NT2/D1 (cell line): ENCODE measurements around the gene ZNF446.

Experiments
- DNase-seq: peaks from one replicate; pipeline ENCODE4 v3.0.0-alpha.2; 2011; ENCODE audit warnings: low read depth, low spot score
- H3K27me3 ChIP-seq: 2 replicates; pipeline ENCODE4 v1.6.0; 2011; ENCODE audit warnings: mild to moderate bottlenecking; ENCODE audit not compliant: insufficient read length, insufficient read depth
- H3K36me3 ChIP-seq: 2 replicates; pipeline ENCODE4 v1.6.1; 2011; ENCODE audit warnings: mild to moderate bottlenecking, low read length, mixed read lengths; ENCODE audit not compliant: insufficient read depth, insufficient read length
- H3K4me1 ChIP-seq: 2 replicates; pipeline ENCODE4 v1.5.1; 2011; ENCODE audit not compliant: insufficient read depth, insufficient read length
- H3K4me3 ChIP-seq: 2 replicates; pipeline ENCODE4 v1.5.1; 2011; ENCODE audit warnings: low read depth; ENCODE audit not compliant: insufficient read length
- H3K9ac ChIP-seq: 2 replicates; pipeline ENCODE4 v1.6.0; 2011; ENCODE audit warnings: low read depth; ENCODE audit not compliant: insufficient read length
- H3K9me3 ChIP-seq: 2 replicates; pipeline ENCODE4 v1.5.1; 2011; ENCODE audit warnings: mild to moderate bottlenecking, low read length; ENCODE audit not compliant: insufficient read depth
- SUZ12 ChIP-seq: IDR thresholded peaks from 2 replicates; pipeline ENCODE4 v1.6.1; 2011; ENCODE audit not compliant: insufficient read length, insufficient read depth; ENCODE audit errors: extremely low read depth
- YY1 ChIP-seq: IDR thresholded peaks from 2 replicates; pipeline ENCODE4 v1.6.1; 2011; ENCODE audit not compliant: insufficient read length, insufficient read depth
- ZNF274 ChIP-seq: IDR thresholded peaks from 2 replicates; pipeline ENCODE4 v1.6.1; 2011; ENCODE audit warnings: mild to moderate bottlenecking, low read depth, low read length

Gene ZNF446

DNA sequence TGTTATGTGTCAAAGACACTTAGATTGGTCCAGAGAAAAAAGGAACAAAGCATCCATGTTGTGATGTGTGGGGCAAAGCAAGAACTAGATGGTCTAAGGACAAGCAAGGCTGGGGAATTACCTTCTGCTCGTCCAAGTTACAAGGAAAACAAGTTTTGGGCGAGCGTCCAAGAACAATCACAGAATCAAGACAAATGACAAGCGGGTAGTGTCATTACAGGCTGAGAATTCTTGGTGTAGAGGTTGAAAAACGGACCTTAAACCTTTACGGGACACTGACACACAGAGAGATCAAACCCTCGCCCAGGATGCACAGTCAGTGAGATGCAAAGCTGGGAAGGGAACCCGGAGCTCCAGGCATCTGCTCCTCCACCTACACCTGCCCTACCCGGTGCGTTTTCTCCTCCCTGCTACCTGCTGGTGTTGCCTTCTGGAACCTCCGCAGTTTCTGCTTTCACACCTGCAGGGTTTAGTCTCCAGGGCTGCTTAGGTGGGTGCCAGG is 25.2 kb upstream of the ZNF446 start:
- Histone ChIP-seq H3K9ac (peak overlapping the region; percentile 56), H3K27me3 (peaks cover 37% of the 10 kb centered on the region), H3K9me3 (peaks cover 30% of the 10 kb centered on the region), H3K36me3 (peaks cover 10% of the 10 kb centered on the region), H3K4me1 (no peaks in the 10 kb centered on the region), H3K4me3 (peak overlapping the region; percentile 70)
- no peak for DNase-seq
- TF ChIP-seq YY1: no peak
- no peak for TF ChIP-seq ZNF274
- no peak for TF ChIP-seq SUZ12

DNA sequence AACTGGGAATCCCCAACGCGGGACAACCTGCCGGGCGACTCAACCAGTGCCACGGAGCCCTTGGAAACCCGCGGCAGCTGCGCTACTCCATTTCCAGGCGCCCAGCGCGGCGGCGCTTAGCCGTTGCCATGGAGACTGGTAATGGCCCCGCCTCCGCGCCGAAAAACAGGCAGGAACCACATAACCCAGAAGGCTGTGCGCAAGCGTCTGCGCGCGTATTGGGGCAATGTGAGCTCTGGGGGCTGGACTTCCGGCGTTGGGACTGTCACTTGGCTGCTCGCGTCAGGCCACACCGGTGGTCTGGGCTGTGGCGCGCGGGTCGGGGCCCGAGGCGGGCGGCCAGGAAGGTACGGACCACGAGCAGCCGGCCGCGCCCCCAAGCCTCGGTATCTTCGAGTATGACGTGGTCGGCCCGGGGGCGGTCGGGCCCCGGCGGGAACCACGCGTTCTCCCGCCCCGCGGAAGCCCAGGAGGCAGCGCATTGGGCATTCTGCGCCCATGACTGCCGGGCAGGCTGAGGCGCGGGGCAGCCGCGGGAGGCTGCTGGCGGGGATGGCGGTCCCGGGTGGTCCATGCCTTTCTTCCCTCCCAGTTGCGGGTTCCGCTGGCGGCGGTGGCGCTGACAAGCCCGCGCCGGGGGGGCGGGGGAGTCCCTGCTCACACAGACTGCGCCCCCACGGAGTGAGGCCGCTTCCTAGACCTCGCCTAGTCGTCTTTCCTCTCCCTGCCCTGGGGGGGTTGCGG is 24.6 kb upstream of the ZNF446 start, which contains the start of gene ZNF324B:
ZNF324B (plus strand) TSS at position 265 of the 744 bp plus-strand sequence. CDS start 2,080 bp downstream, outside the sequence.
- Histone ChIP-seq H3K9ac (peak within 1 kb of the TSS; percentile 82), H3K9me3 (peaks cover 30% of the 10 kb centered on the region), H3K4me1 (no peaks in the 10 kb centered on the region), H3K27me3 (peaks cover 37% of the 10 kb centered on the region), H3K4me3 (peak within 1 kb of the TSS; percentile 70), H3K36me3 (peaks cover 14% of the 10 kb centered on the region)
- no peak for TF ChIP-seq ZNF274
- no peak for TF ChIP-seq SUZ12
- TF ChIP-seq YY1: no peak
- peak; percentile 91 for DNase-seq

DNA sequence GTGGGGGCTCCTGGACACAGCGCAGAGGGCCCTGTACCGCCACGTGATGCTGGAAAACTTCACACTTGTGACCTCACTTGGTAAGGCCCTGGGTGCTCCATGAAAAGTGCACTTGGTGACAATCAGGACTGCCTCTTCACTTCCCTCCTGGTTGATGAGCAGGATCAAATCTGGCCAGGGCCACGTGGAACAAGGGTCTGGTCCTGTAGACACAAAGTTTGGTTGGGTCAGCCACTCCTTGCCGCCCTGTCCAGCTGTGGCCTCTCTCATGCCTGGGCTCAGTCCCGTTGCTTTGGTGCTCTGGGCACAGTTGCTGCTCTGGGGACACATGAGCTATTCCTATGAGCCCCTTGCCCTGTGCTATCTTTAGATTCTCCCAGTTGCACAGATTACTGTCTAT is 22.4 kb upstream of the ZNF446 start:
- Histone ChIP-seq H3K9ac (no peak overlapping the region), H3K9me3 (peaks cover 17% of the 10 kb centered on the region), H3K4me3 (no peak overlapping the region), H3K4me1 (no peaks in the 10 kb centered on the region), H3K36me3 (peaks cover 20% of the 10 kb centered on the region), H3K27me3 (peaks cover 37% of the 10 kb centered on the region)
- no peak for DNase-seq
- no peak for TF ChIP-seq ZNF274
- no peak for TF ChIP-seq SUZ12
- no peak for TF ChIP-seq YY1

DNA sequence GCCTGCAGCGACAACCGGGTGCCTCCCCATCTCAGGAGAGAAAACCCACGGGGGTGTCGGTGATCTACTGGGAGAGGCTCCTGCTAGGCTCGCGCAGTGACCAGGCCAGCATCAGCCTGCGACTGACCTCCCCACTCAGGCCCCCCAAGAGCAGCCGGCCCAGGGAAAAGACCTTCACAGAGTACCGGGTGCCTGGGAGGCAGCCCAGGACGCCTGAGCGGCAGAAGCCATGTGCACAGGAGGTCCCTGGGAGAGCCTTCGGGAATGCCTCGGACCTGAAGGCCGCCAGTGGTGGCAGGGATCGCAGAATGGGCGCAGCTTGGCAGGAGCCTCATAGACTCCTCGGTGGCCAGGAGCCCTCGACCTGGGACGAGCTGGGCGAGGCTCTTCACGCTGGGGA is 20.8 kb upstream of the ZNF446 start:
- no peak overlapping the region for H3K9ac ChIP-seq
- H3K27me3 ChIP-seq: peaks cover 25% of the 10 kb centered on the region
- no peak overlapping the region for H3K4me3 ChIP-seq
- H3K36me3 ChIP-seq: peaks cover 20% of the 10 kb centered on the region
- no peak for DNase-seq
- TF ChIP-seq ZNF274 (no peak), YY1 (no peak), SUZ12 (no peak)
- H3K4me1 ChIP-seq: no peaks in the 10 kb centered on the region
- H3K9me3 ChIP-seq: 0 out of 2 replicates have a peak, but pooled peaks cover 2% of the 10 kb centered on the region

DNA sequence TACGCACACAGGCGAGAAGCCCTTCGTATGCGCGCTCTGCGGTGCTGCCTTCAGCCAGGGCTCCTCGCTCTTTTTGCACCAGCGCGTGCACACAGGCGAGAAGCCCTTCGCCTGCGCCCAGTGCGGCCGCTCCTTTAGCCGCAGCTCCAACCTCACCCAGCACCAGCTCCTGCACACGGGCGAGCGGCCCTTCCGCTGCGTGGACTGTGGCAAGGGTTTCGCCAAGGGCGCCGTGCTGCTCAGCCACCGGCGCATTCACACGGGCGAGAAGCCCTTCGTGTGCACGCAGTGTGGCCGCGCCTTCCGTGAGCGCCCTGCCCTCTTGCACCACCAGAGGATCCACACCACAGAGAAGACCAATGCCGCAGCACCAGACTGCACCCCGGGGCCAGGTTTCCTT is 20.0 kb upstream of the ZNF446 start:
- Histone ChIP-seq H3K27me3 (peaks cover 17% of the 10 kb centered on the region), H3K9ac (no peak overlapping the region), H3K4me1 (no peaks in the 10 kb centered on the region), H3K9me3 (no peaks in the 10 kb centered on the region), H3K36me3 (peaks cover 20% of the 10 kb centered on the region), H3K4me3 (no peak overlapping the region)
- no peak for TF ChIP-seq SUZ12
- no peak for TF ChIP-seq YY1
- TF ChIP-seq ZNF274: no peak
- no peak for DNase-seq

DNA sequence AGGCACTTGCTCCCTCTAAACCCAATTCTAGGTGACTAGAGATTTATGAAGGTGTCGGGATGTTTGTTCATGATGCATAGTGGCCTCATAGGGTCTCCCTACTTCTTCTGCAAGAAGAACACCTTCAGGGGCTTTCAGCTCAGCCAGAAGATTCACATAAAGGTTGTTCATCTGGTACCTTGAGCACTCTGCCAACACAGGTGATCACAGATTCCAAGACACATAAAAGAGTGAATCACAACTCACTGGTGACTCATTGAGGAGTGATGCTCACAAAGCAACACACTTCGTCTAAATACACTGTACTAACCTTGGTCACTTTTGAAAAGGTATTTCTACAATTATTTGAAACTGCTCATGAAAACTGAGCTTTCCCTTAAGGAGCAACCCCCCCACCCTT is 16.1 kb upstream of the ZNF446 start:
- Histone ChIP-seq H3K9ac (no peak overlapping the region), H3K4me1 (no peaks in the 10 kb centered on the region), H3K27me3 (no peaks in the 10 kb centered on the region), H3K36me3 (peaks cover 10% of the 10 kb centered on the region), H3K4me3 (no peak overlapping the region), H3K9me3 (no peaks in the 10 kb centered on the region)
- TF ChIP-seq ZNF274 (no peak), SUZ12 (no peak), YY1 (no peak)
- no peak for DNase-seq

DNA sequence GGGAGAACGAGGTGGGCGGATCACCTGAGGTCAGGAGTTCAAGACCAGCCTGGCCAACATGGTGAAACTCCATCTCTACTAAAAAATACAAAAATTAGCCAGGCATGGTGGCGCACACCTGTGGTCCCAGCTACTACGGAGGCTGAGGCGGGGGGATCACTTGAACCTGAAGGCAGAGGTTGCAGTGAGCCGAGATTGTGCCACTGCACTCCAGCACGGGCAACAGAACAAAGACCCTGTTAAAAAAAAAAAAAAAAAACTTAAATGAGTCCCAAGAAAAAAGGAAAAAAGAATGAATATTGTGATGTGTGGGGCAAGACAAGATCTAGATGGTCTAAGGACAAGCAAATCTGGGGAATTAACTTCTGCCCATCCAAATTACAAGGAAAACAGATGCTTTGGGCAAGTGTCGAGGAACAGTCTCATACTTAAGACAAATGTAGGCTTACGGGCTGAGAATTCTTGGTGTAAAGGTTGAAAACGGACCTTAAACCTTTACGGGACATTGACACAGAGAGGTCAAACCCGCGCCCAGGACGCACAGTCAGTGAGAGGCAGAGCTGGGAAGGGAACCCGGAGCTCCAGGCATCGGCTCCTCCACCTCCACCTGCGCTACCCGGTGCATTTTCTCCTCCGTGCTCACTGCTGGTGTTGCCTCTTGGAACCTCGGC is 9.9 kb upstream of the ZNF446 start:
- H3K4me3 ChIP-seq: peak overlapping the region; percentile 78
- DNase-seq: no peak

More for the DNA sequence above, 9.9 kb upstream of the ZNF446 start:
- Histone ChIP-seq H3K36me3 (peaks cover 9% of the 10 kb centered on the region), H3K9me3 (no peaks in the 10 kb centered on the region), H3K4me1 (peaks cover 2% of the 10 kb centered on the region), H3K27me3 (peaks cover 13% of the 10 kb centered on the region), H3K9ac (peak overlapping the region; percentile 80)
- no peak for TF ChIP-seq YY1
- TF ChIP-seq SUZ12: no peak
- no peak for TF ChIP-seq ZNF274
